Thymus (tissue), 11 donors: ENCODE measurements around the gene HELZ. TPM values are rescaled to one million over a fixed set of nuclear protein-coding genes. Genes with fewer than 3 reads are reported as not detected.

ENCODE experiments used
- DNase-seq, 9 donors: peaks; one replicate each; pipeline ENCODE4 v3.0.0-alpha.2; 2013; ENCODE audit warnings: low spot score in 9 of 9, low read depth in 6 of 9, missing footprints in 1 of 9
- H3K27ac ChIP-seq, 2 donors: one replicate each; pipeline ENCODE4 v1.5.1; 2013; ENCODE audit warnings: control low read depth in 1 of 2, low read depth in 1 of 2, low read length in 1 of 2, mild to moderate bottlenecking in 1 of 2, moderate library complexity in 1 of 2
- H3K27me3 ChIP-seq, 2 donors: one replicate each; pipeline ENCODE4 v1.5.1; 2013; ENCODE audit warnings: low read length in 1 of 2; ENCODE audit not compliant: control insufficient read depth in 2 of 2, insufficient read depth in 1 of 2
- H3K36me3 ChIP-seq, 2 donors: one replicate each; pipeline ENCODE4 v1.5.1; 2013; ENCODE audit warnings: low read length in 1 of 2, mild to moderate bottlenecking in 1 of 2, moderate library complexity in 1 of 2; ENCODE audit not compliant: control insufficient read depth in 2 of 2, insufficient read depth in 2 of 2
- H3K4me1 ChIP-seq, 2 donors: one replicate each; pipeline ENCODE4 v1.5.1; 2013; ENCODE audit warnings: low read length in 2 of 2; ENCODE audit not compliant: control insufficient read depth in 2 of 2, insufficient read depth in 2 of 2
- H3K4me3 ChIP-seq, 2 donors: one replicate each; pipeline ENCODE4 v1.5.1; 2013; ENCODE audit warnings: low read length in 2 of 2, control low read depth in 1 of 2, mild to moderate bottlenecking in 1 of 2
- H3K9me3 ChIP-seq, 2 donors: one replicate each; pipeline ENCODE4 v1.5.1; 2013; ENCODE audit warnings: low read length in 1 of 2, mild to moderate bottlenecking in 1 of 2; ENCODE audit not compliant: control insufficient read depth in 2 of 2, insufficient read depth in 1 of 2
- WGBS: extraction: QIAGEN DNeasy Blood & Tissue Kit; methylation state at CpG from one replicate; pipeline ENCODE4 v1.1.7; 2013; 5-methylcytosine and 5-hydroxymethylcytosine counted together
- polyA plus RNA-seq: library from polyadenylated mRNA; stranded (reverse); fragments of 200-250 nt; gene quantifications from one replicate; pipeline ENCODE4 v1.2.3, GENCODE V29; 2013
- total RNA-seq: library from RNA; stranded (reverse); fragments of 120-200 nt; gene quantifications from one replicate; pipeline ENCODE4 v1.2.4, GENCODE V29; 2013
- donor health status: healthy.

Gene HELZ
- total and polyA plus RNA-seq, 2 donors, result 8.2 to 27.5 TPM

GRCh38 chr17:67285360-67285759 is 40.4 kb upstream of the HELZ start:
- H3K9me3 ChIP-seq, result no peaks in the 10 kb centered on the region
- no peak for DNase-seq
- H3K4me1 ChIP-seq, result no peaks in the 10 kb centered on the region
- WGBS, result 93% methylated on average over 1 of the region's 1 CpG
- H3K36me3 ChIP-seq, result no peaks in the 10 kb centered on the region
- no peak overlapping the region for H3K27ac ChIP-seq
- no peaks in the 10 kb centered on the region for H3K27me3 ChIP-seq
- H3K4me3 ChIP-seq, result no peak overlapping the region

- WGBS, result 95% methylated on average over 5 of the region's 5 CpGs
- DNase-seq, result no peak
- H3K9me3 ChIP-seq, result no peaks in the 10 kb centered on the region
- H3K4me3 ChIP-seq, result no peak overlapping the region
- H3K36me3 ChIP-seq, result no peaks in the 10 kb centered on the region
- no peak overlapping the region for H3K27ac ChIP-seq
- no peaks in the 10 kb centered on the region for H3K4me1 ChIP-seq
- H3K27me3 ChIP-seq, result no peaks in the 10 kb centered on the region
Measured at GRCh38 chr17:67283731-67284516, 38.9 kb upstream of the HELZ start.

- no peak for DNase-seq
- Histone ChIP-seq H3K4me1 (no peaks in the 10 kb centered on the region), H3K9me3 (no peaks in the 10 kb centered on the region), H3K27me3 (no peaks in the 10 kb centered on the region), H3K36me3 (no peaks in the 10 kb centered on the region), H3K27ac (peak overlapping the region in 1 of 2 donors; percentile 31), H3K4me3 (no peak overlapping the region)
- 88% methylated on average over 8 of the region's 8 CpGs for WGBS
Measured at GRCh38 chr17:67281743-67282142, 36.7 kb upstream of the HELZ start.

GRCh38 chr17:67281053-67281452 is 36.1 kb upstream of the HELZ start:
- H3K27me3 ChIP-seq, result no peaks in the 10 kb centered on the region
- H3K36me3 ChIP-seq, result no peaks in the 10 kb centered on the region
- 85% methylated on average over 3 of the region's 3 CpGs for WGBS
- DNase-seq, result no peak
- peak overlapping the region; percentile 65 to 69 for H3K27ac ChIP-seq
- no peaks in the 10 kb centered on the region for H3K4me1 ChIP-seq
- H3K9me3 ChIP-seq, result no peaks in the 10 kb centered on the region
- H3K4me3 ChIP-seq, result no peak overlapping the region

GRCh38 chr17:67280279-67280678 is 35.3 kb upstream of the HELZ start:
- H3K27ac ChIP-seq, result peak overlapping the region; percentile 36 to 70
- WGBS, result 93% methylated on average over 6 of the region's 6 CpGs
- peak in 1 of 9 donors; percentile 35 for DNase-seq
- no peaks in the 10 kb centered on the region for H3K27me3 ChIP-seq
- no peaks in the 10 kb centered on the region for H3K9me3 ChIP-seq
- H3K4me3 ChIP-seq, result no peak overlapping the region
- no peaks in the 10 kb centered on the region for H3K4me1 ChIP-seq
- no peaks in the 10 kb centered on the region for H3K36me3 ChIP-seq

GRCh38 chr17:67279115-67279514 is 34.1 kb upstream of the HELZ start:
- H3K4me3 ChIP-seq, result no peak overlapping the region
- H3K9me3 ChIP-seq, result no peaks in the 10 kb centered on the region
- H3K27ac ChIP-seq, result no peak overlapping the region
- WGBS, result 95% methylated on average over 7 of the region's 7 CpGs
- H3K36me3 ChIP-seq, result no peaks in the 10 kb centered on the region
- H3K27me3 ChIP-seq, result no peaks in the 10 kb centered on the region
- no peak for DNase-seq
- H3K4me1 ChIP-seq, result no peaks in the 10 kb centered on the region

GRCh38 chr17:67278363-67278762 is 33.4 kb upstream of the HELZ start:
- H3K4me3 ChIP-seq, result no peak overlapping the region
- H3K27me3 ChIP-seq, result no peaks in the 10 kb centered on the region
- H3K36me3 ChIP-seq, result no peaks in the 10 kb centered on the region
- 98% methylated on average over 10 of the region's 10 CpGs for WGBS
- no peak for DNase-seq
- H3K27ac ChIP-seq, result no peak overlapping the region
- no peaks in the 10 kb centered on the region for H3K4me1 ChIP-seq
- no peaks in the 10 kb centered on the region for H3K9me3 ChIP-seq

- Histone ChIP-seq H3K27ac (no peak overlapping the region), H3K27me3 (no peaks in the 10 kb centered on the region), H3K4me3 (no peak overlapping the region), H3K36me3 (no peaks in the 10 kb centered on the region), H3K9me3 (no peaks in the 10 kb centered on the region), H3K4me1 (no peaks in the 10 kb centered on the region)
- DNase-seq, result no peak
- WGBS, result 82% methylated on average over 10 of the region's 10 CpGs
Measured at GRCh38 chr17:67276075-67276474, 31.1 kb upstream of the HELZ start.

- Histone ChIP-seq H3K9me3 (no peaks in the 10 kb centered on the region), H3K27me3 (no peaks in the 10 kb centered on the region), H3K4me3 (no peak overlapping the region), H3K27ac (no peak overlapping the region), H3K36me3 (no peaks in the 10 kb centered on the region), H3K4me1 (no peaks in the 10 kb centered on the region)
- DNase-seq, result no peak
- WGBS, result 98% methylated on average over 5 of the region's 5 CpGs
Measured at GRCh38 chr17:67274466-67274865, 29.5 kb upstream of the HELZ start.
